ENCODE results near the gene IPPK.
"Not testable (repeated sequence)": the region's sequence is repeated elsewhere in the genome, so short reads cannot be mapped to it uniquely, and the experiment has no call there.

IPPK gene

GRCh38 chr9:92632641-92633040 is 37.3 kb downstream of the IPPK start:
- DNase-seq = peak in 1 of 2 donors; percentile 54
- intact Hi-C loops (cut with DNase I; ENCODE audit: low total_unique reads) = no loop called here
- H3K36me3 ChIP-seq = peaks cover under 1 to 62% (median 45%) of the 10 kb centered on the region in 3 donors

GRCh38 chr9:92631452-92632343 is 38.2 kb downstream of the IPPK start:
- no peak for TF ChIP-seq CTCF (IDR thresholded peaks at IDR 0.05)
- H3K4me3 ChIP-seq = no peak overlapping the region
- no peaks in the 10 kb centered on the region for H3K27me3 ChIP-seq
- H3K9me3 ChIP-seq = no peaks in the 10 kb centered on the region
- peak overlapping the region; percentile 64 to 67 for H3K27ac ChIP-seq
- H3K36me3 ChIP-seq = peaks cover under 1 to 53% (median 35%) of the 10 kb centered on the region in 3 donors
- intact Hi-C loops (cut with DNase I; ENCODE audit: low total_unique reads) = no loop called here
- peaks cover 0 to 35% (median 13%) of the 10 kb centered on the region in 4 donors for H3K4me1 ChIP-seq
- DNase-seq = peak in 1 of 2 donors; percentile 65

More at GRCh38 chr9:92632641-92633040, 37.3 kb downstream of the IPPK start:
- no peaks in the 10 kb centered on the region for H3K9me3 ChIP-seq
- peak overlapping the region; percentile 64 to 67 for H3K27ac ChIP-seq
- peaks cover 0 to 35% (median 13%) of the 10 kb centered on the region in 4 donors for H3K4me1 ChIP-seq
- TF ChIP-seq CTCF (IDR thresholded peaks at IDR 0.05) = no peak
- H3K4me3 ChIP-seq = no peak overlapping the region
- H3K27me3 ChIP-seq = no peaks in the 10 kb centered on the region

GRCh38 chr9:92627651-92628050 is 42.3 kb downstream of the IPPK start:
- Histone ChIP-seq H3K27me3 (no peaks in the 10 kb centered on the region), H3K9me3 (no peaks in the 10 kb centered on the region), H3K27ac (peak overlapping the region in 1 of 2 donors; percentile 25), H3K4me3 (no peak overlapping the region), H3K36me3 (peaks cover 4 to 28% (median 11%) of the 10 kb centered on the region in 3 donors), H3K4me1 (peaks cover 0 to 14% (median 5%) of the 10 kb centered on the region in 4 donors)
- DNase-seq = no peak
- intact Hi-C loops (cut with DNase I; ENCODE audit: low total_unique reads) = no loop called here
- no peak for TF ChIP-seq CTCF (IDR thresholded peaks at IDR 0.05)

GRCh38 chr9:92626484-92626883 is 43.4 kb downstream of the IPPK start:
- H3K27ac ChIP-seq = no peak overlapping the region
- H3K9me3 ChIP-seq = no peaks in the 10 kb centered on the region
- DNase-seq = no peak
- H3K4me1 ChIP-seq = peaks cover 0 to 2% (median 0%) of the 10 kb centered on the region in 4 donors
- no peak overlapping the region for H3K4me3 ChIP-seq
- TF ChIP-seq CTCF (IDR thresholded peaks at IDR 0.05) = no peak
- intact Hi-C loops (cut with DNase I; ENCODE audit: low total_unique reads) = no loop called here
- peaks cover 4 to 17% (median 11%) of the 10 kb centered on the region in 3 donors for H3K36me3 ChIP-seq
- H3K27me3 ChIP-seq = no peaks in the 10 kb centered on the region

- Histone ChIP-seq H3K36me3 (peaks cover 4 to 20% (median 8%) of the 10 kb centered on the region in 3 donors), H3K4me1 (peaks cover 0 to 21% (median 9%) of the 10 kb centered on the region in 4 donors)
- intact Hi-C loops (cut with DNase I; ENCODE audit: low total_unique reads) = loop anchor here (2.0 kb wide), 1 partner anchor 291 kb away; no protein-coding TSS in a partner anchor
- DNase-seq, H3K27me3 ChIP-seq, H3K9me3 ChIP-seq, H3K4me3 ChIP-seq, H3K27ac ChIP-seq: not testable (repeated sequence)
Measured at GRCh38 chr9:92623936-92624335, 46.0 kb downstream of the IPPK start.

GRCh38 chr9:92620845-92621244 is 49.1 kb downstream of the IPPK start:
- H3K27me3 ChIP-seq = no peaks in the 10 kb centered on the region
- no peak for TF ChIP-seq CTCF (IDR thresholded peaks at IDR 0.05)
- H3K4me1 ChIP-seq = peaks cover 0 to 52% (median 32%) of the 10 kb centered on the region in 4 donors
- peaks cover 0 to 36% (median 3%) of the 10 kb centered on the region in 3 donors for H3K36me3 ChIP-seq
- intact Hi-C loops (cut with DNase I; ENCODE audit: low total_unique reads) = no loop called here
- no peaks in the 10 kb centered on the region for H3K9me3 ChIP-seq
- no peak overlapping the region for H3K4me3 ChIP-seq
- DNase-seq = no peak
- H3K27ac ChIP-seq = peak overlapping the region; percentile 68 to 80
